Nasal cavity respiratory epithelium epithelial cell of viscerocranial mucosa (primary cell): ENCODE measurements around the gene MARK4. TPM values are rescaled to one million over a fixed set of nuclear protein-coding genes. Genes with fewer than 3 reads are reported as not detected.

Source experiments
- total RNA-seq: library from RNA; depleted of rRNA; stranded (reverse); fragments of >200 nt; gene quantifications from 2 replicates; pipeline ENCODE4 v1.2.3, GENCODE V29; 2014

Gene MARK4
- 6.8 and 40.3 TPM in 2 replicates for total RNA-seq

GRCh38 chr19:45250832-45251451 lies at the start of gene MARK4:
TSS of gene MARK4 (plus strand) at chr19:45251271. CDS start at chr19:45251589, 318 bp downstream.

DNA sequence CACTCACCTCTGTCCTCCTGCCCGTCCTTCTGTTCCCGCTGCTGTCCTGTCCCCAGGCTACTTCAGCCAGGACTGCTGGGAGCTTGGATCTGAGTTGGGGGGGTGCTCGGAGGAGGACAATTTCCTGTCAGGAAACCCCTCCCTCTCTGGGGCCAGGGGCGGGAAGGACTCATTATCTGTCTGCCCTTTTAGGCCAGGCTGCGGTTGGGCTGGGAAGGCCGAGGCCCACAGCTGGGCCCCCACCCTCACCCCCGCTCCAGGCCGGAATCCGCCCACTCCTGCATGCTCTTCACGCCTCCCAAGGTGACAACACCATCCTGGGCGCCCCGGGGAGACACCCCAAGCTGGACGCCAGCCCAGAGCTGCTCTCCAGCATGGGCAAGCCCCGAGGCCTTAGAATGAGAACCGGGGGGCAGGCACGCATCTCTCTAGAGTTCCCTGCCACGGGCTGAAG lies 5.7 kb upstream of the MARK4 start, which contains the start of gene EXOC3L2:
Gene EXOC3L2, minus strand, starts transcription at position 74 of the 454 bp plus-strand sequence. CDS start 6,362 bp downstream, outside the sequence.

DNA sequence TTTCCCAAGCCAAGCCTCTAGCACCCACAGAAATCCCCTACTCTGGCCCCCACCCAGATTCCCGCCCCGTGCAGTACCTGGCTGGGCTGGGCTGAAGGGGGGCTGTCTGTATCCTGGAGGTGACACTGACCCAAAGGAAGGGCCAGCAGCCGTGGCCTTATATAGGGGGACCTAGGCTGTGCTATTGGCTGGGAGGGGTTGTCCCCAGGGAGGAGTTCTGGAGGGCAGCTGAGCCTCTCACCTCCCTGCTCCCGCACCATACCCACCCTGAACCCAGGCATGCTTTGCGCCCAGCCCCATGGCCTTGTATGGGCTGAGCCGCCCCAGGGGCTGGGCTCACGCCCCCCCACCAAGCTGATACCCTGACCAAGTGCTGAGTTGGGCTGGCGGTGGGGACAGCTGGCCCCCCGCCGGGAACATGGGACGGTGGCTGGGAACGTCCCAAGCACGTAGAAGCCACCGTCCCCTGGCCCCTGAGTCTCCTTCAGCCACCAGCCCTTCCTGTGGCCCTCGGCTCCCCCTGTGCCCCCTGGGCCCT lies 71.7 kb downstream of the MARK4 start, which contains the start of gene CKM:
Gene CKM, minus strand, starts transcription at position 132 of the 538 bp plus-strand sequence. CDS start 3,162 bp downstream, outside the sequence.

DNA sequence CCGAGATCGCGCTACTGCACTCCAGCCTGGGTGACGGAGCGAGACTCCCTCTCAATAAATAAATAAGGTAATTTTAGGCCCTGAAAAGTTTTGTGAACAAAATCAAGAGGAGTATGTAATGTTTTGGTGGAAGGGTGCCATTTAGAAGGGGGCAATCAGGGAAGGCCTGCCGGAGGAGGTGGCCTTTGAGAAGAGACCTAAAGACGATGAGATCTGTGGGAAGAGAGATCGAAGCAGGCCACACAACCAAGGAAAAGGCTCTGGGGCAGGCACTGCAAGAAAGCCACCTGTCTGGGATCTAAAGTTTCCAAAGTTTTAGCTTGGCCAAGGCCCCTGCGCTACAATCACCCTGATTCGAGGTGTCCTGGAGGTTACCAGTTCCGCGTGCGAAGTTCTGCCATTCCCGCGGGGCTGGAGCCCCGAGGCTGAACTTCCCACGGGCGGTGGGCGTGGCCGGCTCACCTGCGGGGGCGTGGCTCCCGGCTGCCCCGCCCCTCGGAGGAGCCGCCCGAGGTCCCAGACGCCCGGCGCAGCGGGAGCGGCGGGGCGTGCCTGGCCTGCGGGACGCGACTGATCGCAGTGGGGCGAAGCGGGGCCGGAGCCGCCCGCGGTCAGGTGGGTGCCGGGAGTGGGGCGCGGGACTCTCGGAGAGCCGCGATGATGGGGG lies 89.3 kb downstream of the MARK4 start, which contains the start of gene KLC3:
Gene KLC3, plus strand, starts transcription at position 519 of the 667 bp plus-strand sequence. CDS start 4,792 bp downstream, outside the sequence.

Other genes starting within 250 kb of the MARK4 start
- gene RELB, start 249.8 kb upstream of the MARK4 start, total RNA-seq, result 5.8 and 14.2 TPM in 2 replicates
- 7.2 and 15.0 TPM in 2 replicates for gene CLASRP, start 212.2 kb upstream of the MARK4 start, total RNA-seq
- 0.68 and 1.2 TPM in 2 replicates for gene ZNF296, start 174.8 kb upstream of the MARK4 start, total RNA-seq
- gene GEMIN7, start 172.0 kb upstream of the MARK4 start, total RNA-seq, result 14.9 and 27.0 TPM in 2 replicates
- 16.1 and 35.8 TPM in 2 replicates for gene PPP1R37, start 158.1 kb upstream of the MARK4 start, total RNA-seq
- gene NKPD1, start 90.3 kb upstream of the MARK4 start, total RNA-seq, result 0.34 and 0.93 TPM in 2 replicates
- gene TRAPPC6A, start 73.0 kb upstream of the MARK4 start, total RNA-seq, result 7.9 and 8.2 TPM in 2 replicates
- 6.1 and 6.2 TPM in 2 replicates for gene BLOC1S3, start 72.5 kb upstream of the MARK4 start, total RNA-seq
- gene EXOC3L2, start 5.9 kb upstream of the MARK4 start, total RNA-seq, result 0.07 TPM in 1 of 2 replicates, not detected in the other
- gene CKM, start 71.6 kb downstream of the MARK4 start, total RNA-seq, result not detected in 2 replicates
- gene KLC3, start 89.5 kb downstream of the MARK4 start, total RNA-seq, result 60.3 and 96.0 TPM in 2 replicates
- gene ERCC2, start 119.3 kb downstream of the MARK4 start, total RNA-seq, result 7.2 and 10.0 TPM in 2 replicates
- gene PPP1R13L, start 153.8 kb downstream of the MARK4 start, total RNA-seq, result 20.2 and 91.4 TPM in 2 replicates
- 25.6 and 35.5 TPM in 2 replicates for gene POLR1G, start 155.4 kb downstream of the MARK4 start, total RNA-seq
- 36.2 and 84.8 TPM in 2 replicates for gene ERCC1, start 172.6 kb downstream of the MARK4 start, total RNA-seq
- 4.4 and 15.4 TPM in 2 replicates for gene FOSB, start 216.7 kb downstream of the MARK4 start, total RNA-seq
- 3.4 and 3.8 TPM in 2 replicates for gene RTN2, start 245.8 kb downstream of the MARK4 start, total RNA-seq
- 1.1 and 1.4 TPM in 2 replicates for gene PPM1N, start 247.2 kb downstream of the MARK4 start, total RNA-seq